K562 (cell line): Measurements from ENCODE around the gene ATP9A. TPM values are rescaled to one million over a fixed set of nuclear protein-coding genes. Genes with fewer than 3 reads are reported as not detected.
A peak's percentile ranks its signal among the peaks of the same experiment; 100 is the strongest.

Experiments
- AFF1 ChIP-seq, 2 experiments: fragments of 450-650 bp; IDR thresholded peaks; 2 replicates each; pipeline ENCODE4 v1.6.1; 2018; ENCODE audit warnings: mild to moderate bottlenecking in 2 of 2, low read depth in 1 of 2; ENCODE audit not compliant: partially characterized antibody in 2 of 2
- ATF4 ChIP-seq: fragments of 450-650 bp; formaldehyde crosslinking; IDR thresholded peaks from 2 replicates; pipeline ENCODE4 v1.4.0; 2022; ENCODE audit warnings: mild to moderate bottlenecking, moderate library complexity
- DDX20 ChIP-seq: fragments of 450-650 bp; IDR thresholded peaks from 2 replicates; pipeline ENCODE4 v1.6.1; 2016; ENCODE audit warnings: missing genetic modification characterization, low read depth, mild to moderate bottlenecking, missing compliant biosample characterization, moderate library complexity
- ELK3 ChIP-seq: fragments of 450-650 bp; formaldehyde crosslinking; IDR thresholded peaks from 2 replicates; pipeline ENCODE4 v1.4.0; 2020; ENCODE audit warnings: mild to moderate bottlenecking
- GTF2F1 ChIP-seq: IDR thresholded peaks from 2 replicates; pipeline ENCODE4 v1.6.1; 2011; ENCODE audit warnings: low read depth, low read length, improper control_type of control experiment
- KDM2B ChIP-seq: fragments of 250-450 bp; sonication (Bioruptor Pico); IDR thresholded peaks from 2 replicates; pipeline ENCODE4 v1.8.0; 2021; ENCODE audit warnings: mild to moderate bottlenecking, moderate library complexity
- MAFG ChIP-seq: fragments of 450-650 bp; conservative IDR thresholded peaks from 2 replicates; pipeline ENCODE4 v1.6.1; 2016; ENCODE audit warnings: missing genetic modification characterization, missing compliant biosample characterization
- MBD1 ChIP-seq: fragments of 250-450 bp; sonication (Bioruptor Pico); IDR thresholded peaks from 2 replicates; pipeline ENCODE4 v1.8.0; 2022; ENCODE audit warnings: inconsistent platforms
- MBD2 ChIP-seq: sonication (generic); IDR thresholded peaks from 2 replicates; pipeline ENCODE4 v1.6.1; 2016; ENCODE audit warnings: low read depth, borderline replicate concordance
- NRF1 ChIP-seq, 2 experiments: fragments of 450-650 bp; IDR thresholded peaks in 1 of 2; conservative IDR thresholded peaks in 1 of 2; 2 replicates each; pipeline ENCODE4 v1.6.1; 2014; ENCODE audit warnings: mild to moderate bottlenecking in 2 of 2
- PCBP2 ChIP-seq: fragments of 200-400 bp; formaldehyde crosslinking; IDR thresholded peaks from 2 replicates; pipeline ENCODE4 v1.6.1; 2018; ENCODE audit warnings: low read length, low read depth, mild to moderate bottlenecking, moderate library complexity; ENCODE audit not compliant: poor library complexity, severe bottlenecking
- POLR2AphosphoS5 ChIP-seq: IDR thresholded peaks from 2 replicates; pipeline ENCODE4 v1.6.1; 2011; ENCODE audit warnings: mild to moderate bottlenecking, low read depth, low read length, moderate library complexity; ENCODE audit not compliant: control insufficient read depth, insufficient read depth
- PRDM10 ChIP-seq: fragments of 450-650 bp; IDR thresholded peaks from 2 replicates; pipeline ENCODE4 v1.6.1; 2018; ENCODE audit not compliant: partially characterized antibody
- THRA ChIP-seq: fragments of 450-650 bp; IDR thresholded peaks from 2 replicates; pipeline ENCODE4 v1.6.1; 2017; ENCODE audit warnings: mild to moderate bottlenecking, moderate library complexity
- ZNF354B ChIP-seq: fragments of 250-450 bp; sonication (Bioruptor Pico); IDR thresholded peaks from 2 replicates; pipeline ENCODE4 v1.4.0; 2020
- polyA plus RNA-seq, 8 experiments: library from polyadenylated mRNA; depleted of rRNA in 4 of 8; stranded (reverse) in 5 of 8; unstranded in 3 of 8; fragments of >200 nt; fragmentation: Nextera tagmentation in 2 of 8; fragmentation: Illumina TruSeq in 1 of 8; extraction: Ambion mirVana in 2 of 8; extraction: Trizol in 1 of 8; gene quantifications; 2 replicates each; pipeline versions ENCODE4 v1.2.1 to v1.2.3, GENCODE V29; 2011 to 2014; ENCODE audit warnings: inconsistent platforms in 1 of 8, missing spikeins in 1 of 8
- total RNA-seq, 7 experiments: library from RNA; depleted of rRNA in 6 of 7; stranded (reverse); fragments of >200 nt in 6 of 7; fragmentation: Illumina TruSeq in 2 of 7; extraction: Trizol in 2 of 7; gene quantifications; 2 replicates each; pipeline versions ENCODE4 v1.2.1 to v1.2.3, GENCODE V29; 2011 to 2021; ENCODE audit warnings: low replicate concordance in 1 of 7

ATP9A gene
- total and polyA plus RNA-seq, 9 of the 15 experiments (the other 6 are each of a cell fraction or from before 2014, with no cell fraction given), result 0.18 to 0.62 (median 0.29) TPM

- TF ChIP-seq MBD1 (CRISPR knock-in tag), result no peak
- TF ChIP-seq NRF1 (conservative IDR thresholded peaks at IDR 0.05 in 1 of 2, IDR thresholded peaks at IDR 0.05 in 1 of 2), result no peak
- TF ChIP-seq DDX20, result no peak
- no peak for TF ChIP-seq THRA
- TF ChIP-seq ZNF354B (CRISPR knock-in tag), result no peak
- no peak for TF ChIP-seq ATF4 (CRISPR knock-in tag)
- TF ChIP-seq AFF1 (IDR thresholded peaks at IDR 0.05; ENCODE audit: low read depth in 1 of 2, partially characterized antibody in 2 of 2), result no peak
- no peak for TF ChIP-seq PCBP2
- no peak for TF ChIP-seq GTF2F1
- TF ChIP-seq MBD2, result no peak
- TF ChIP-seq MAFG (tag), result no peak
- peak; percentile 37; the same call in 1 of the 2 replicates for TF ChIP-seq POLR2AphosphoS5
- no peak for TF ChIP-seq KDM2B
- no peak for TF ChIP-seq PRDM10
- no peak for TF ChIP-seq ELK3 (CRISPR knock-in tag)
Measured at GRCh38 chr20:51600016-51600420, 168.2 kb downstream of the ATP9A start (continued).
